Measurements from ENCODE around the gene ERMP1. TPM values are rescaled to one million over a fixed set of nuclear protein-coding genes. Genes with fewer than 3 reads are reported as not detected.
"Not testable (repeated sequence)": the region's sequence is repeated elsewhere in the genome, so short reads cannot be mapped to it uniquely, and the experiment has no call there.

ERMP1 gene
- 7.3 and 7.5 TPM in 2 replicates for total RNA-seq

- intact Hi-C loops (cut with micrococcal nuclease) = loop anchor here (2.0 to 5.0 kb wide), 8 partner anchors 182 to 1156 kb away; partner anchors contain the start of genes CDC37L1, JAK2, PLGRKT and RANBP6
- ChIA-PET POLR2A (interaction anchor here (0.6 to 1.9 kb wide), 8 partner anchors 175 to 1093 kb away, joined by 3 to 8 read pairs (median 3); partner anchors contain the start of genes CD274 and RIC1), CTCF (interaction anchor here (0.6 to 1.7 kb wide), 16 partner anchors 9 to 1073 kb away, joined by 3 to 7 read pairs (median 3); no protein-coding TSS in a partner anchor)
- DNase-seq (peak; percentile 88), ATAC-seq (ENCODE audit: low read depth) (peak; percentile 88)
- H3K9me3 Mint-ChIP-seq = no peaks in the 10 kb centered on the region
- peaks cover 33% of the 10 kb centered on the region for H3K4me1 Mint-ChIP-seq
- H3K4me3 Mint-ChIP-seq = peak within 1 kb of the TSS; percentile 90
- no peaks in the 10 kb centered on the region for H3K27me3 Mint-ChIP-seq
- peaks cover 6% of the 10 kb centered on the region for H3K36me3 Mint-ChIP-seq (ENCODE audit: low read depth)
- peak within 1 kb of the TSS; percentile 83 for H3K27ac Mint-ChIP-seq
- TF ChIP-seq CTCF (IDR thresholded peaks at IDR 0.05) = peak; percentile 22
These were observed at the start of gene ERMP1 for GRCh38 chr9:5832538-5833529. TSS of gene ERMP1 (minus strand) at chr9:5833117. CDS start at chr9:5833027, 90 bp downstream.

GRCh38 chr9:5882244-5883012 lies 49.5 kb upstream of the ERMP1 start:
- intact Hi-C loops (cut with micrococcal nuclease) = loop anchor here (10.0 kb wide), 2 partner anchors 92 to 682 kb away; no protein-coding TSS in a partner anchor
- H3K27me3 Mint-ChIP-seq; H3K4me1 Mint-ChIP-seq; H3K36me3 Mint-ChIP-seq (ENCODE audit: low read depth); H3K27ac Mint-ChIP-seq; ATAC-seq (ENCODE audit: low read depth); CTCF ChIA-PET; H3K9me3 Mint-ChIP-seq; DNase-seq; H3K4me3 Mint-ChIP-seq: not testable (repeated sequence)
- POLR2A ChIA-PET = interaction anchor here (0.6 kb wide), 1 partner anchor 110 kb away, joined by 4 read pairs; no protein-coding TSS in a partner anchor

GRCh38 chr9:5879419-5880181 lies 46.7 kb upstream of the ERMP1 start:
- H3K27me3 Mint-ChIP-seq = no peaks in the 10 kb centered on the region
- intact Hi-C loops (cut with micrococcal nuclease) = loop anchor here (10.0 kb wide), 2 partner anchors 95 to 685 kb away; no protein-coding TSS in a partner anchor
- ATAC-seq (ENCODE audit: low read depth) = no peak
- ChIA-PET POLR2A (no interaction called here), CTCF (no interaction called here)
- no peaks in the 10 kb centered on the region for H3K9me3 Mint-ChIP-seq
- no peak overlapping the region for H3K27ac Mint-ChIP-seq
- no peak for TF ChIP-seq CTCF (IDR thresholded peaks at IDR 0.05)
- H3K4me3 Mint-ChIP-seq = no peak overlapping the region
- H3K4me1 Mint-ChIP-seq = peaks cover 9% of the 10 kb centered on the region
- H3K36me3 Mint-ChIP-seq (ENCODE audit: low read depth) = no peaks in the 10 kb centered on the region
- DNase-seq = no peak

GRCh38 chr9:5876711-5877110 lies 43.8 kb upstream of the ERMP1 start:
- no peak overlapping the region for H3K4me3 Mint-ChIP-seq
- ChIA-PET CTCF (no interaction called here), POLR2A (no interaction called here)
- H3K27ac Mint-ChIP-seq = no peak overlapping the region
- H3K4me1 Mint-ChIP-seq = peaks cover 9% of the 10 kb centered on the region
- no peaks in the 10 kb centered on the region for H3K9me3 Mint-ChIP-seq
- no peak for ATAC-seq (ENCODE audit: low read depth)
- peaks cover under 1% of the 10 kb centered on the region for H3K36me3 Mint-ChIP-seq (ENCODE audit: low read depth)
- H3K27me3 Mint-ChIP-seq = no peaks in the 10 kb centered on the region
- no peak for TF ChIP-seq CTCF (IDR thresholded peaks at IDR 0.05)
- intact Hi-C loops (cut with micrococcal nuclease) = no loop called here
- DNase-seq = no peak

- peaks cover 9% of the 10 kb centered on the region for H3K4me1 Mint-ChIP-seq
- DNase-seq (no peak), ATAC-seq (ENCODE audit: low read depth) (no peak)
- no peaks in the 10 kb centered on the region for H3K27me3 Mint-ChIP-seq
- intact Hi-C loops (cut with micrococcal nuclease) = no loop called here
- POLR2A ChIA-PET = interaction anchor here (0.6 kb wide), 1 partner anchor 871 kb away, joined by 10 read pairs; no protein-coding TSS in a partner anchor
- CTCF ChIA-PET = no interaction called here
- H3K36me3 Mint-ChIP-seq (ENCODE audit: low read depth) = peaks cover 5% of the 10 kb centered on the region
- H3K4me3 Mint-ChIP-seq = no peak overlapping the region
- no peak overlapping the region for H3K27ac Mint-ChIP-seq
- no peaks in the 10 kb centered on the region for H3K9me3 Mint-ChIP-seq
- TF ChIP-seq CTCF (IDR thresholded peaks at IDR 0.05) = no peak
These were observed 43.1 kb upstream of the ERMP1 start for GRCh38 chr9:5876026-5876425.
